GM19463 (cell line): Measurements from ENCODE around the gene MAML2.

ENCODE experiments used
- ATAC-seq: cut with Tn5 transposase; IDR thresholded peaks from one replicate; pipeline ENCODE4 v1.9.1; 2021; ENCODE audit warnings: mild to moderate bottlenecking, moderate library complexity; ENCODE audit not compliant: unreplicated experiment

MAML2 gene

DNA sequence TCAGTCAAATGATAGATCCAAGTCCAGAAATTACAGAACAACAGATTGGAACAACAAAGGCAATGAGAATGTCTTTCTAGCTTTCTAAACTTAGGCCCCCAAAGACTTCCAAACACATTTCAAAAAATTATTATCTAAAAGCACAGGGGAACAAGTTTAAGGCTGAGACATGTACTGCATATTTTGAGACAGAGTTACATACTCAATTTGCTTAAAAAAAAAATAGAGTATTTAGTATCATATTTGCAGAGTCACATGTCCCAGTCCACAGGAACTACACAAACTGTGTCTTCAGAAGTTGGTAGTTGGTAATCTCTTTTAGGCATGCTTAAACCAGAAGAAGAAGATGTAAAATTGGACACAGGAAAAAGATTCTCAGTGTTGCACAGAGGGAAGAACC is 127.2 kb downstream of the MAML2 start:
- no peak for ATAC-seq

DNA sequence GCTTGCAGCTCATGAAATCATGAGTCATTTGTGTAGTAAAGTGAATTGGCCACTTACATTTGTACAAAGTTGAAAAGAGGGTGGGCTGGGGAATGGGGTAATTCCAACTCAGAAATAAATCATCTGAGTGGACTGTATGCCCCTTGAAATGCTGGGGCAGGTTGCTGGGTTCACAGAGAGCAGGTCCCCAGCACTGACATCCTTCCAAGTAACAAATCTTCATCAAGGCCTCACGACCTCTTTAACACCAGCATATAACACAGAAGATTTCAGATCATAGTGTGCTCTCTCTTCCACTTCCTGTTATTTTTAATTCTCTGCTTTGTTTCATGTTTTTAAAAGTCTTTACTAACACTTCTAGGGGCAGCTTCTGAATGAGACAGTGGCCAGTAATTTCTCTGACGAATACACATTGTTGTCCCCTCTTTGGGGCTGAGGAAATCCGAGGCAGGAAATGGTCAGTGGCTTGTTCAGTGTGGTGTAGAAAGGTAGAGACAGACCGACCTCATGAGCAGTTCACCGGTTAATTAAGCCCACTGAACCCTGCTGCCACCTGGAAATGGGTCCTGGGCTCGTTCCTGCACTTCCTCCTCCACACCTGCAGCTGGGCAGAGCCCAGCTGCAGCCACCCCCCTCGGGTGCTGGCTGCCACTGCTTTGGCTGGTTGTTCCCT is 127.7 kb downstream of the MAML2 start:
- peak; percentile 72 for ATAC-seq

DNA sequence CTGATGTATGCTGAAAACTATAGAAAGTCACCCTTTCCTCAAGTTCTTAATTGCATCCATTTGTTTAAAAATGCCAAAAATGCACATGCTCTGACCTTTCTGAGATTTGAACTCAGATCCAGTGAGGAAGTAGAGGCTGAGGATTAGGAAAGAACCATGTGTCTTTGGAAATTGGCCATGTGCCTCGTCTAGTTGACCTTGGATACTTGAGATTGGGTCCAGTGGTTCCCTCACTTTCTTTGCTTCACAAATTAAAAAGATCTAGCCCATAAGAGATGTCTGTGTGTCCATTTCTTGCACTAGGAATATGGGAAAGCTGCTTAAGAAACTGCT is 128.3 kb downstream of the MAML2 start:
- ATAC-seq, result no peak

DNA sequence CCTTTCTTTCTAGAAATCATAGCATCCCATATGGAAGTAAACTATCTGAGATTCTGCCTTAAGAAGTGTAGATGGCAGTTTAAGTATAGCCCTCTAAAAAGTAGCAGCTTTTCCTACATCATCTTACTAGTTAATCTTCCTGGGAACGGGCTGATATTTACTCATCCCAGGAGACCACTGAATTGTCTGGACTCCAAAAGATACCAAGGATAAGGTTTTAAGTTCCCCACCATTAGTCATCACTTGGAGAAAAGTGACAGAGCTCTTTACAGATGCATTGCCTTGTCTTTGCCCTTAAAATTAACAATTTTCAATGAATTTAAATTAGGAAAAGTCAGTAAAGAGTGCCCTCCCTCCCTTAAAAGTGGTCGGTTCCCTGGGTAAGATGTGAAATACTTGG is 129.5 kb downstream of the MAML2 start:
- no peak for ATAC-seq

DNA sequence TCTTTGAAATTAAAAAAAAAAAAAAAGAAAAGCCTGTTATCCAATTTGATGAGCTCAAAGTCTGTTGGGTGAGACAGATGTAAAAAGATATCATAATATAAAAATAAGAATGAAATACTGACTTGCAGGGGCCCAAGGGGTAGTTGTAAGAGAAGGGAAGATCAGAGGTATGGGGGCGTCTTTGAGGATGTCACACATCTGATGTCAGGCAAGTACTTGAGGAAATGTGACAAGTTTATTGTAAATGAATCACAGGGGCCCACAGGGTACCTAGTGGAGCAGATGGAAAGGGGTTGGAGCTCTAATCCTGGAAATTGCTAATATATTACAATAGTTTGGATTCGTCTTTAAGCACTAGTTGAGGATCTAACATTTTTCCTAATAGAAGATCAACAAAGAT is 131.6 kb downstream of the MAML2 start:
- ATAC-seq, result no peak

DNA sequence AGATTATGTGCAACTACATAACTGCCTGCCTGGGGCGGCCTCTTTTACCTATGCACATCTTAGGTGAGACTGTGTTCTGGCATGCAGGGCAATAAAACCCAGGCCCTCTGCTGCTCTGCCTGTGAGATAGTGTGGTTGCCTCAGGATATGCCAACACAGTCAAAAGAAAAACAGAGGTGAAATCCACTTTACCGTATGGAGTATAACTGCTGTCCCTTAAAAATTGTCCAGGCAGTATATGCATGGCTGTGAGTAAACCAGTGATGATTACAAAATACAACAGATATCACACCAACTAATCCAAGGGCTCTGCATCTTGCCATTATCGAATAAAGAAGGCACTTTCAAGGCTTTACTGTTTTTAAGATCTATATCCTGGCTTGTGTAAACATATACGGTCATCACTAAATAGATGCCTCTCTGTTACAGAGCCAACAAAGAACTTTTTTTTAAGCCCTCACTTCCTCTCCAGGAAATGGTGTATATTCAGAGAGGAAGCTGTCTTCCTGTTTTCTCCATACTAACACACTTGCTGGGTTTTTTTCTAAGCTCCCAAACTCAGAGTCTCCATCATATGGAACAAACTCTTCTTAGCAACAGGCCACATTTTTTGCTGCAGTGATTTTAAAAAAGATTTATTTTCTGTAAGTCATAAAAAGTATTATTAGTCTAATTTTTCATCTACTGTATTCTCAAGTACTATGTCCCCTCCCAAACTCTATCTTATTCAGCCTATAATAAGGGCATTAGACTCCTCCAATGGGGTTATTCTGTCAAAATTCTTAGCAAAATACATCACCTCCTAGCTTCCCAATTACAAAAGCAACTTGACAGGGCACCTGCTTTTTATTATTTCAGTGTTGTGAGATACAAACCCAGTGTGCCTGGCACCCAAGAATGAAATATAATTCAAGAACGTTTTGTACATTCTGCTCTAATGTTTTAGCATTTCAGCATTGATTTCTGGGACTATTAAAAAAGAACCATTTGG is 135.2 kb downstream of the MAML2 start:
- ATAC-seq, result no peak

DNA sequence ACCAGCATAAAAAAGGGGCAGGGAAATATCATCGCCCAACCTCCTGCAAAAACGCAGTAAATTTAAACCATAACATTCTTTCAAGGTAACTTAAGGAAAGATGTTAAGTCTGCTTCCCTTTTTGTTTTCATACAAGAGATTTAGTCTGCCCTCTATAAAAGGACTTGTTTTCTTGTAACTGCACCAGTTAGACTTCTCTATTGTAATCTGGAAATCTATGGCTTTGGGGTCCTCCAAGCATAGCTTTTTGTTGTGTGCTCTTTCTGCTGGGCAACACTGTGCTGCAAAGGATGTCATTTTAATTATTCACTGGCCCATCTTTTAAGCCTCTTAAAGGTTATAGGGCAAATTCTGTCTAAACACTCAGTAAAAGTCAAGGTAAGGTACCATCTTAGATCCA is 136.0 kb downstream of the MAML2 start:
- no peak for ATAC-seq

DNA sequence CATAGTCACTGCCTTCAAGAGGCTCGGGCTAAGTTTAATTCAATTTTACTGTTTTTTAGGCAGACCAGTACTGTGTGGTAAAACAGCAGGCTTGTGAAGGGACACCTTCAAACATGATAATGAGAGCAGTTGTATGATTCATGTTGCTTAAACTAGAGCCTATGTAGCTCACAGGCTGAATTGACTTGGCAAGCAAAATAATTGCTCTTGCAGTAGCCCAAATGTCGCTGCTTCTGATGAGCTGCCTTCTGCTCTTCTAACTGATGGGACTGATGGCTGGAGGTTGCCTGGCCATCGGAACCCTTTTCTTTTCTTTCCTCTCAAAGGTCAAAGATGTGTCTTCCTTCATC is 137.6 kb downstream of the MAML2 start:
- no peak for ATAC-seq

DNA sequence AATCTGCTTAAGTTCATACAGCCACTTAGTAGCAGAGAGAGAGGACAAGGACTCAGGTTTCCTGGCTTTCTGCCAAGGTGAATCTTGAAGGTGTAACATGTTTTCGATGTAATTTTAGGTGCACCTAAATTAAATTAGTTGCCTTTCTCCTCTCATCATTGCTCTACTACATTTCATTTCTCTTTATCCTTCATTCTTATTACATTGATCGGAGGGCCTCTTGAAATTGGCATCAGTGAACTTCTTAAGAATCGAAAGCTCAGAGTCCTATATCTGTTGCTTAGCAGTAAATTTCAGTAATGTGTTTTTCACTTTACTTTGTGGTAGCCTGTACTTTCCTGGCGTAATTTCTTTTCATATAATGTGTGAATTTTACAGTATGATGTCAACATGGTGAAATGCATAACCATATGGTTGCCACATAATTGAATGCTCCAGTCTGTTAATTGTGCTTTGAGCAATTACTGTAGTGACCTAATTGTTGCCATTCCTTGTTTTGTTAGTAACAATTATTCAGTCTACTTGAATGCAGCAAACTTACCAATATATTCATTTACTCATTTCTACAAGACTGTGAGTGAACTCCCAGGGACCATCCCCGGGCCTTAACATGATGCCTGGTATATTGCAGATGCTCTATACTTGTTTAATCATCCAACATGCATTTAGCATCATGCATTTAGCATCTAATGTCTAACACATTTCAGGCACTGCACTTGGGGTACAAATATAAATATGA is 138.1 kb downstream of the MAML2 start:
- no peak for ATAC-seq

DNA sequence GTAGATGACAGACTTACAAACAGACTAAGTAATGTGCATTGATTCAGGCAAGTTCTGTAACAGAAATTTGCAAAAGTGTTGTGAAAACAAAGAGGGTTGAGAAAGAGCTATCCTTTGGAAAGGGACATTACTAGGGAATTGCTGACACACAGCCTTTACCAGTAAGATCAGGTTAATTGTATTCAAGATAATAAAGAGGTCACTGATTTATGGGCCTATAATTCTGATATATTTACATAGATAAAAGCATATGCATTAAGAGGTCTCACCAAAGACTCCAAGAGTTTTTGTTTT is 138.7 kb downstream of the MAML2 start:
- ATAC-seq, result no peak

DNA sequence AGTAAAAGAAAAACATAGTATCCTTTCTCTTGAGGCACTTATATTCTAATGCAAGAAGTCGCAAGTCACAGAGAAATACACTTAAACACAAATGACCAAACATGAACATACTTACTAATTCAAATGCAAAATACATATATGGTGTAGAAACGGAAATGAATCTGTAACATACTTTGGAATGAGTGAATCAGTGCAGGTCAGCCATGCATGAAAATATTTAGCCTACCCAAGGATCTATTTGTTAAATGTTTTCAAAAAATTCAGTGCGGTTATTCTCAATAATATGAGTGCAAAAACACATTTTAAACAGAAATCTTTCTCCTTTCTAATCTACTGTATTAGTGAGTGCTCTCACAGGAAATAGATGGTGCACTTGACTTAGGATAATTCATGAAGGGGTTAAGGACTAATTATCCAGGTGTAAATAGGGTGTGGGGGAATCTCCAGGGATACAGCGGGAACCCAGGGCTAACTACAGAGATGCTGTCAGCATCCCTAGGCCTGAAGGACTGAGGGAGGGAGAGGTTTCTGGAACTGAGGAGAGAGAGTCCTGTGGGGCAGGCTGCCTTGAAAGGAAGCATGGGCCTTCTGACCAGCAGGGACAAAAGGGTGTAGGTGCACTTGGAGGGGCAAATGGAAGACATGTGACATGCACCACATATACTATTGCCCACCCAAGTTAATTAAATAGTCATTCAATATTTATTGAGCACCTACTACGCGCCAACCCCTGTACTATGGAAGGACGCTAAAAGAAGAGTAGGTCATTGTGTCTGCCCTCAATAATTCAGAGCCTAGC is 139.2 kb downstream of the MAML2 start:
- ATAC-seq, result no peak

DNA sequence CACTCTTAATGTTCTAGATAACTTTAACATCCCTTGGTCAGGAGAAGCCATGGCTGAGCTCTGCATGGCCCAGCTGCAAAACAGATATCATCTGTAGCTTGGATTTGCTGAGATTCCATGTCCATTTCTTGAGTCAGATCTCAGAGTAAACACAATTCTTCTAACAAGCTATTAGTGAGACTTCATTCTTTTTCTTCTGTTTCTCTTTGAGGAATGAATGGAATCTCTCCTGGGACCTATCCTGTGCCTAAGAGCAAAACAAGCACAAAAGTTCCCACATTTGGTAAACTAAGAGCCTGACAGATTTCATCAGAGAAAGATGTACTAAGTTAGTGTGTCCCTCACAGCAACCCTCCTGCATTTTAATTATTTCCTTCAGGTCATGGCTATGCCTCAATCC is 142.8 kb downstream of the MAML2 start:
- ATAC-seq, result no peak

DNA sequence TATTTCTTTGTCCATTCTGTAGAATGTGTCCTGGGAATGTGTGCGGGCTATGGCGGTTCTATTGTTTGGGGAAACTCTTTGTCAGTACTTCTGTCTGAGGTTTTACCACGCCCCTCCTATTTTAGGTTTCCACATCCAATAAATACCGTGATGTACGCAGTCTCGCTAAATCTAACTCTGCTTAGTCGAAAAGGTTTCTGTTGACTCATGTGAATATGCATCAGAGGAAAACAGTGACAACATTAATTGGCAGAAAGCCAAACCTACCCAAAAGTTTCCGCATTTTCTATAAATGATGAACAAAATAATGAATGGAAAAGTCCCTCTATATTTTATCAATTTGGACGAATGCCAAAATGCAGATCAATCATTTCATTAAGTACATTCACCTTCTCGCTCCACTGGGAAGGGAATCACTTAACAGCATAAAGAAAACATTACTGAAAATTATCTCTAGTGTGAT is 143.4 kb downstream of the MAML2 start:
- ATAC-seq, result no peak

DNA sequence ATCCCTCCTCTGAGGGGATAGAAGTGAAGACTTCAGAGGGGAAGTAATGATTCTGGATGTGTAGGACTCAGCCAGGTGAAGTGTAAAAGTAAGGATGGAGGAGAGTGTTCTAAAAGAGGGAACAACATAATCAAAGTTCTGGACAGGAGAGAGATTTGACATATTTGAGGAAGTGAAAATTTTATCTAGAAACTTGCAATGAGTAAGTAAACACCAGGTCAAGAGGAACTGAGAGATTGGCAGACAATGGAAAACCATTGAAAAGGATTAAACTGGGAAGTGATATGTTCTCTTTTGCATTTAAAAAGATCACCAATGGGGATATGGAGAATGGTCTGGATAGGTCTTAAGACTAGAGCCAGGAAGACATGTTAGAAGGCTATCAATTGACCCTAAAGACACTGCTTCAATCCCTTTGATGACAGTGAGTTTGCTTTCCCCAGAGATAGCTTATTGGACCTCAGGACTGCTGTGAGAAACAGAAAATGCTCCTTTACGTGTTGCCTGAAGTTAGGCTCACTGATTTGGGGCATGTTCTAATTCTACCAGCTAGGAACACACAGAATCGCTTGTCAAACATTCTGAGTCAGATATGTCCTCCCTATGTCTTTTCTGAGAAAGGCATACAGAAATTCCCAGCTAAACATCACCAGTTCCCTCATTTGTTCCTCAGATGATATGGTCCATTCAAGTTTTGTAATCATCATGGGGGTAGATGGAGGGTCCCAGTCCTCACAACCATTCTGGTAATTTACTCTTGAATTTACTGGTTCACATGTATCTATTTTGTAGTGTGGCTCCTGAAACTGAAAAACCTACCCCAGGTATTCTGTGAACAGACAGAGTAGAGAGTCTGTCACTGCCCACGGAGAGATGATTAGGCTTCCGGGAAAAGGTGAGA is 144.9 kb downstream of the MAML2 start:
- peak; percentile 64 for ATAC-seq

DNA sequence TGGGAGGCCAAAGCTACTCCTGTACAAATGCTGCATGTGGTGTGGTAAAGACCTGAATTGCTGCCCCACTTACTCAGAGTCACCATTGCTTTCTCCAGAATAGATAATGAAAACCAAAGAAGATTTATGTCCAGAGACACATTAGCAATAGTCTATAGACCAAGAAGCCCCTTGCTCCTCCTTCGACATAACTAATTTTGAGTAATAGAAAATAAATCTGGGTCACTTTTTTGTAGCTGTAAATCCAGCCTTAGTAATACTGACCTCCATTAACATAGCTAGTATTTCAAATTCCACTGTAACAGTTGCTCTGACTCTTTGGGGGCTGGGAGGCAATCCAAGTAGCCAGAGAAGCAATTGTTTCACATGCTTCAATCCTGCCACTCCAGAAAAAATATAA is 145.9 kb downstream of the MAML2 start:
- ATAC-seq, result no peak

DNA sequence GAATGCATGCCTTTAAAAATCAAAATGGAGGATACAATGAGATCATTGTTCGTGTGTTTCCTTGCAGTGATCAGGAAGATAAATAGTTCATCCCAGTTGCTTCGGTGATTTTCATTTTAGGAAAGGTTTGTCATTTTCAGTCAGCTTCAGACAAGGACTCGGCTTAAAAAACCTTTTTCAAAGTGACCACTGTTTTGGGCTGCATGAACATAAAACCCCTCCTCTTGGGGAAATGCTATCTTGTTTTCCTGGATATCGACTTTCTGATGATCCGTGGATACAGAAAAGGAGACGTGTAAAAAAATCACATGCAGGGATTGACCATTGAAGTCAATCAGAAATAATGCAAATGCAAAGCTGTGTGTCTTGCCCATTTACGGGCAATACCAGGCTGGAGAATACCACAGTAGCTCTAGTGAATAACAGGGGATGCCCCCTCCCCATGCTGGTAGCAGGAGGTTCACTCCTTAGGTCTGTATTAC is 146.8 kb downstream of the MAML2 start:
- no peak for ATAC-seq

DNA sequence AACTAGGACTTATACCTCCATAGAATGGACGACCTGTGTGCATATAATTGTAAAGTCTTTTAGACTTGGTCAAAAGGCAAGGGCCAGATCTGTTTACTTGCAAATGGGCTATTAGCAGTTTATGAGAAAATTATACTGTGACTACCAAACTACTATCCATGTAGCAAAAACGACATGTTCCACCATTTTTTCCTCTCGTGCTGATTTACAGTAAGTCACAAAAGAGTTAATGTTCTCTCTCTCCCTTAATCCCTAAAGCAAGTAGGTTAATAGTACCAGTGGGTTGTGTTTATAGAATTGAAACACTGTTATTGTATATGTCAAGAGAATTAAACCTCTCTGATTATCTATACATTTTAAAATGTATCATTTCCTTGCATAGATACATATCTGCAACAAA is 147.3 kb downstream of the MAML2 start:
- no peak for ATAC-seq

DNA sequence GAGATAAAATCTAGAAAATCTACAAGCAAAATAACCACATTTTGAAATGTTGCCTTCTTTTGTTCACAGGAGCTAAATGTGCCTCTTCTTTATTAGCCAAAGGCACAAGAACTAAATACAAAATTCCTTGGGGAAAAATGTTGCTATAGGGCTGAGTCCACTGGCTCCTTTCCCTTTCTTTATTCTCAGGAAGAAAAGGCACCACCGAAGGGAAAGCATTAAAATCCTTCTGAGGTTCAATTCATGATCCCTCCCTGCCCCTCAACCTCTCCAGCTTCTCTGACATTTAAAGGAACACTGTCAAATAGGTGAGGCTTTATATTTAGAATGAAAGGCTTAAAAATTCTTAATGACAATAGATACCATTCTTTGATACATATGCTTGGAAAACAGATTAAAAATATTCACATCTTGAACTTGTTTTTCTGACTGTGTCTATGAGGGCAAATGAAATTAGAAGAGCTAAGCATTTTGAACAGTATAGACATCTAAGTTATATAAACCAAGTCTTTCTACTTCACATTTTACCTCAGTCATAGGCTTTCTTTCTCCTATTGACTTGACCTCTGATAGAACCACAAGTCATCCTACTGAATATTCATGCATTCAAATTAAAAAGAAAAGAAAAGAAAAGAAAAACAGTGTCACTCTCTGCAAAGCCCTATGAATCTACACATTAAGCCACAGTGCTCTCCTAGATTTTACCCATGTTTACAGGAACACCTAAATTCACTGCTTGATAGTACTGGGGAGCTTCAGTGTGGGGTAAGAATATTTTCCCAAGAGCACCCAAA is 148.2 kb downstream of the MAML2 start:
- ATAC-seq, result no peak
